Measurements from ENCODE around the gene APOLD1.

The APOLD1 gene

GRCh38 chr12:12811343-12811742 lies 25.9 kb downstream of the APOLD1 start:
- Histone ChIP-seq H3K4me2 (no peak overlapping the region), H2AFZ (ENCODE audit: low read depth) (no peak overlapping the region), H3K79me2 (ENCODE audit: insufficient read depth, low read depth) (peaks cover 31% of the 10 kb centered on the region), H3K27ac (no peak overlapping the region), H3K4me3 (IDR thresholded peaks at IDR 0.05; ENCODE audit: insufficient read depth, low read depth, low read length) (no peak overlapping the region), H3K4me1 (ENCODE audit: low read depth, poor library complexity, severe bottlenecking) (peaks cover 21% of the 10 kb centered on the region), H3K36me3 (ENCODE audit: insufficient read depth) (no peaks in the 10 kb centered on the region), H4K20me1 (ENCODE audit: insufficient read depth) (no peaks in the 10 kb centered on the region), H3K27me3 (ENCODE audit: insufficient read depth, low read depth) (no peaks in the 10 kb centered on the region), H3K9ac (no peak overlapping the region)
- TF ChIP-seq CTCF (conservative IDR thresholded peaks at IDR 0.05; ENCODE audit: low read depth, low read length): no peak

GRCh38 chr12:12812174-12812573 lies 26.7 kb downstream of the APOLD1 start:
- Histone ChIP-seq H3K9ac (no peak overlapping the region), H3K4me1 (ENCODE audit: low read depth, poor library complexity, severe bottlenecking) (peaks cover 21% of the 10 kb centered on the region), H3K27me3 (ENCODE audit: insufficient read depth, low read depth) (no peaks in the 10 kb centered on the region), H3K4me3 (IDR thresholded peaks at IDR 0.05; ENCODE audit: insufficient read depth, low read depth, low read length) (no peak overlapping the region), H3K4me2 (no peak overlapping the region), H2AFZ (ENCODE audit: low read depth) (no peak overlapping the region), H3K27ac (no peak overlapping the region), H3K36me3 (ENCODE audit: insufficient read depth) (no peaks in the 10 kb centered on the region; the same call in 1 of the 2 replicates), H4K20me1 (ENCODE audit: insufficient read depth) (no peaks in the 10 kb centered on the region), H3K79me2 (ENCODE audit: insufficient read depth, low read depth) (peaks cover 36% of the 10 kb centered on the region)
- no peak for TF ChIP-seq CTCF (conservative IDR thresholded peaks at IDR 0.05; ENCODE audit: low read depth, low read length)

GRCh38 chr12:12812618-12813119 lies 27.2 kb downstream of the APOLD1 start:
- H4K20me1 ChIP-seq (ENCODE audit: insufficient read depth): no peaks in the 10 kb centered on the region
- H3K79me2 ChIP-seq (ENCODE audit: insufficient read depth, low read depth): peaks cover 41% of the 10 kb centered on the region
- no peak for TF ChIP-seq CTCF (conservative IDR thresholded peaks at IDR 0.05; ENCODE audit: low read depth, low read length)
- H3K4me3 ChIP-seq (IDR thresholded peaks at IDR 0.05; ENCODE audit: insufficient read depth, low read depth, low read length): no peak overlapping the region
- no peak overlapping the region for H3K27ac ChIP-seq
- no peaks in the 10 kb centered on the region for H3K27me3 ChIP-seq (ENCODE audit: insufficient read depth, low read depth)
- H3K36me3 ChIP-seq (ENCODE audit: insufficient read depth): no peaks in the 10 kb centered on the region; the same call in 1 of the 2 replicates
- no peak overlapping the region for H3K9ac ChIP-seq
- H2AFZ ChIP-seq (ENCODE audit: low read depth): peak overlapping the region; percentile 55; the same call in 1 of the 2 replicates
- H3K4me1 ChIP-seq (ENCODE audit: low read depth, poor library complexity, severe bottlenecking): peaks cover 21% of the 10 kb centered on the region
- peak overlapping the region; percentile 88; the same call in 1 of the 2 replicates for H3K4me2 ChIP-seq

GRCh38 chr12:12813120-12814101 lies 28.0 kb downstream of the APOLD1 start, which contains the start of gene DDX47:
TSS of gene DDX47 (plus strand) at chr12:12813346. CDS start at chr12:12813368, 22 bp downstream.
- no peaks in the 10 kb centered on the region for H4K20me1 ChIP-seq (ENCODE audit: insufficient read depth)
- H3K27ac ChIP-seq: peak within 1 kb of the TSS; percentile 66
- H3K27me3 ChIP-seq (ENCODE audit: insufficient read depth, low read depth): no peaks in the 10 kb centered on the region
- no peaks in the 10 kb centered on the region; the same call in 1 of the 2 replicates for H3K36me3 ChIP-seq (ENCODE audit: insufficient read depth)
- peak within 1 kb of the TSS; percentile 48 for H3K4me3 ChIP-seq (IDR thresholded peaks at IDR 0.05; ENCODE audit: insufficient read depth, low read depth, low read length)
- TF ChIP-seq CTCF (conservative IDR thresholded peaks at IDR 0.05; ENCODE audit: low read depth, low read length): peak; percentile 87
- peak within 1 kb of the TSS; percentile 91 for H3K9ac ChIP-seq
- H2AFZ ChIP-seq (ENCODE audit: low read depth): peak within 1 kb of the TSS; percentile 55
- H3K4me2 ChIP-seq: peak within 1 kb of the TSS; percentile 88
- H3K79me2 ChIP-seq (ENCODE audit: insufficient read depth, low read depth): peaks cover 43% of the 10 kb centered on the region
- H3K4me1 ChIP-seq (ENCODE audit: low read depth, poor library complexity, severe bottlenecking): peaks cover 21% of the 10 kb centered on the region

Measured in KMS-11 (cell line).